GM18951 (cell line): ENCODE measurements around the gene NSUN7.

Experiments
- POLR2A ChIP-seq: IDR thresholded peaks from 4 replicates; pipeline ENCODE4 v1.6.1; 2011; ENCODE audit warnings: mild to moderate bottlenecking; ENCODE audit not compliant: insufficient read length, insufficient read depth; ENCODE audit errors: extremely low read depth
- in situ Hi-C: fragments of 300-500 bp; cut with MboI; formaldehyde crosslinking; loops from one replicate; pipeline ENCODE4 v1.12.0; 2022; ENCODE audit warnings: low sequenced_read_pairs, mixed read lengths, inconsistent platforms; ENCODE audit not compliant: unreplicated experiment

NSUN7 gene

DNA sequence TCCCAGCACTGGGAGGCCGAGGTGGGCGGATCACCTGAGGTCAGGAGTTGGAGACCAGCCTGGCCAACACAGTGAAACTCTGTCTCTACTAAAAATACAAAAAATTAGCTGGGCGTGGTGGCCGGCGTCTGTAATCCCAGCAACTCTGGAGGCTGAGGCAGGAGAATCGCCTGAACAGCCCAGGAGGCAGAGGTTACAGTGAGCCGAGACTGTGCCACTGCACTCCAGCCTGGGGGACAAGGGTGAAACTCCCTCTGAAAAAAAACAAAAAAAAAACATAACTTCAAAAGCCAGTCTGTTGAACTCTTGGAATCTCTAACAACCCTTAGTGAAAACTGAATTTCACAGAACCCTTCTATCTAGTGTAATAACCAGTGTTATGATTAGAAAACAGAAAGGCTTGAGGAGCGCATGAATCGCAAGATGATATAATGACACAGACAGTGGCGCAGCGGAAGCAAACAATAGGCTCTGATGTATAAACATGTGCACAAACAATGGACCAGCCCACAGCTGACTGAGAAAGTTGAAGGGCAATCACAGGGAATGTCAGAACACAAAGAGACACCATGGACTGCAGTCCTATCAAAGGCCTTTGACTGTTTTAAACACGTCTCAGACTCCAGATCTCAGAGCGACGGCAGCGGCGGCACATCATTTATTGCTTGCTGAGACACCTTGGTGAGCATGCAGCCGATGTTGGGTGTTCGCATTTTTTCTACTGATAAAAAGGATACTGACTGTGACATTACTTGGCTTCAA, 81.6 kb downstream of the NSUN7 start:
- TF ChIP-seq POLR2A: no peak
- in situ Hi-C loops: no loop called here

DNA sequence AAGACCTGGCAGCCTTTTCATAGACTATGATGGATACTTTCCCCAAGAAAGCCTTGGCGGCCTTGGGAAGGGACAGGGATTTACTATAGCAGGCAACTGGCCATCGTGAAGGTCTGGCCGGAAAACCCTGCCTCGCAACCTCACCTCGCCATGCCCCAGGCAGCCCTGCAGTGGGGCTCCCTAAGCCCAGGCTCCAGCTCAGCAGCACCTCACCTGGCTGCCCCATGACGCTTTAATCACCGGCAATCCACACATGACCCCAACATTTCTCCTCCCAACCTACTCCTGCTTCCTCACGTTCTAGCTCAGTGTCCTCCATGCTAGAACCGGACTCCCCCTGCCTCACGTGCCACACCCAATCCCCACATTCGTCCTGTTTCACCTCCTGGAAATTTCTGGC, 82.4 kb downstream of the NSUN7 start:
- no peak for TF ChIP-seq POLR2A
- in situ Hi-C loops: no loop called here

DNA sequence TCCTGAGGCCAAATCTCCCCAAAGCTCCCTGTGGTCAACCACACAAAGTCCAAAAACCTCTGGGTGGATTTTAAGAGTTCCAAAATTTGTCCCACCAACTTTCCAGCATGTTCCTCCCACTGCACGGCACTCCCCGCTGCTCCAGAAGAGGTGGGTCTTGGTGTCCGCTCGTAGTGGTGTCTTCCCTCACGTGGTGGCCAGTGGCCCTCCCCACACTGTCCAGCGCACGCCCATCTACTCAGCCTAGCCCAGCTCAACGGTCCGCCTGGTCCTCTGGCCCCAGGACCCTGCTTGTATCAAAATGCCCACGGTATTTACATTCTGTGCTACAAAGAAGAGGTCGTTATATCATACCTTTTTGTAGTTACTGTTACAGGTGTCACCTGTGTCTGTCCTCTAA, 83.5 kb downstream of the NSUN7 start:
- no peak for TF ChIP-seq POLR2A
- in situ Hi-C loops: no loop called here

DNA sequence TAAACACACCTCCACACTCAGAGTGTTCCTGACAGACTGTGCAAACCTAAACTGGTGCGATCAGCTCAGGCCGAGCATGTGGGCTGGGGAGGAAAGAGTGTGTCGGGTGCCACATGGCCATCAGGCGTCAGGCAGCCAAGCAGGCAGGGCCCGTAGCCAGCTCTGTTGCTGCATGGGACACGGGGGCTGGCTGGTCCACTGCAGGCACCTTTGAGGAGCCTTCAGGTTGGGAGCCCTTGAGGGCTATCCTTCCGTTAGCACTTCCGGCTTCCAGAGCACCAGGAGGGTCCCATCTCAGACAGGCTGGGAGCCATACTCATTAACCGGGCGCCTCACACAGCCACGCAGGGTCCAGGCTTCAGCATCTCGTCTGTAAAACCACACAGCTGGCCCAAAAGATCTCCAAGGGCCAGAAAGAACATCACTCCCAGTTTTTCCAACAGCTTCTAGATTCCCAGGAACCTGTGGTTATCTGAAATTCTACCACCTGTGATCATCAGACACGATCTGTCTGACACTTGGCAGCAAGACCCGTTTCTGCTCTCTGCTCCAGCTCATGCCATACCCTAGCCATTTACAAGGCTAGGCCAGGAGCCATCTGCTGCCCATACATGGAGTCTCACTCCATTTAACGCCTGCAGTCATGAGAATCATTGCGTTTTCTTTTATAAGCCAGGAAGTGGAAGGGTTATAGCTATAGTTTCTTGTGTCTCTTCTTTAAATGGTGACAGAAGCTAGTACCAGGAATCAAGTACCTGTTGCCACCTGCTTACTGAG, 87.5 kb downstream of the NSUN7 start:
- in situ Hi-C loops: no loop called here
- no peak for TF ChIP-seq POLR2A

DNA sequence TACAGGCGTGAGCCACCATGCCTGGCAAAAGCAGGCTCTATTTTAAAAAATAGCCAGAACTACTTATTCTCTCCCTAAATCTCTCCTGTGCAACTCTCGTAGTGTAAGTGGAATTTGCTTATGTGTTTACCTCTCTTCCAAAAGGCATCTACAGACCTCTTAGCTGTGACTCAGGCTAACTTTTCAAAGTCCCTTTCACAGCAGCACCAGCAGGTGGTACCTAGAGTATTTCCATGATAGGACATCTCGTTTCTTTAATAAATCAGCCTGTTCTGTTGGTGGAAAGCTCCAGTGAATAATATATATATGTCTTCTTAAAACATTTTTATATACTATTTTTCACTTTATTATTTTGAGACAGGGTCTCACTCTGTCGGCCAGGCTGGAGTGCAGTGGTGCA, 89.0 kb downstream of the NSUN7 start:
- in situ Hi-C loops: no loop called here
- TF ChIP-seq POLR2A: no peak

DNA sequence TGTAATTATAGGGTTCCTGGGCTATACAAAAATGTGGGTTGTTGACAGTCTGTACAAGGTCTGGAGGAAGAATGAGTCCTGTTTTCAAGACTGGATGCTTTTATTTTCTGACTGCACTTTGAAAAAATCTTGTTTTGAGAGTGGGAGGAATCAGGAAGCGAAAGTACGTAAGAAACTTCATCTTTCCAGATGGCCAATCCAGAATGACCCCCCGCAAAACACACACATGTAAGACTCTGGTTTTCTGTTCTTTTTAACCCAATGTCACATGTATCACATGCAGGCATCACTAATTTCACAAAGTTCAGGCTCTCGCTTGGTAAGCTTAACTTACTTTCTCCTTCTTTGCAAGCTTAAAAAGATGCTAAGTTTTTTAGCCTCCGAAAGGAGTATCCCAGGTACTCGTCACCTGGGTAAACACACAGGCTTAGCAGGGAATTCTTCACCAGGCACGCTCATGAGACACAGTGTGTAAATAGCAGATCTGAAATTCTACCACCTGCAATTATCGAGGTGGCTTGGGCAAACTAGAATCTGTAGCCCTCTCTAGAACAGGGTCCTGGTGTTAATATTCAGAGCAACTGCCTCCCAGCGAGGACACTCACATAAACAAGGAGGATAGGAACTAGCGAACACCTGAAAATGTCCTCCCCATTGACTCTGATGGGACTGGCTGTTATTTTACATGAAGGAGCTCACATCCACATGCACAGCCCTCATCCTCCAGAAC, 90.7 kb downstream of the NSUN7 start:
- in situ Hi-C loops: loop anchor here (5.0 kb wide), 1 partner anchor 108 kb away; no protein-coding TSS in a partner anchor
- TF ChIP-seq POLR2A: no peak

DNA sequence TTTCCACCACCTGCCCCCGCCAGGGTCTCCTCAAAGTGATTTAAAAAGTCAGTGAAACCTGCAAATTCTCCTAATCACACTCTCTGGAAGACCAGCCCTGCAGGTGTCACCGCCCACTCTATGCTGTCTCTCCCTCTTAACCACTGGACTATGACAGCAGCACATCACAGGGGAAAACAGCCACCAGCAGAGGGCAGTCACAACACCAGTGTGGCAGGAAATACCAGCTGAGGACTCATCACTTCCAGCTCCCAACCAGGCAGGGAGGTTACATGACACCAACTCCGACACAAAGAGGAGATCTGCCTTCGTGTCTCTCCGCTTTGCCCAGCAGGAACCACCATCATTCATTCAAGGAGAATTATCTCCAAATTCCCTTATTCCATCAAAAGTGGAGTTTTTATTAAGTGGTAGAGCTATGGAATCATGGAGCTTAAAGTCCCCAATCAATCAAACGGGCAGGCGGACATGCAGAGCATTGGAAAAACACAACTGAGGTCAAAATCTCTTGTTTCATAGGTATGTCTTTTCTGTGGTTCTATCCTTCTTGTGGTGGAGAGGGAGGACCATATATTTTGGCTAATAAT, 91.3 kb downstream of the NSUN7 start:
- in situ Hi-C loops: loop anchor here (5.0 kb wide), 1 partner anchor 109 kb away; no protein-coding TSS in a partner anchor
- no peak for TF ChIP-seq POLR2A

DNA sequence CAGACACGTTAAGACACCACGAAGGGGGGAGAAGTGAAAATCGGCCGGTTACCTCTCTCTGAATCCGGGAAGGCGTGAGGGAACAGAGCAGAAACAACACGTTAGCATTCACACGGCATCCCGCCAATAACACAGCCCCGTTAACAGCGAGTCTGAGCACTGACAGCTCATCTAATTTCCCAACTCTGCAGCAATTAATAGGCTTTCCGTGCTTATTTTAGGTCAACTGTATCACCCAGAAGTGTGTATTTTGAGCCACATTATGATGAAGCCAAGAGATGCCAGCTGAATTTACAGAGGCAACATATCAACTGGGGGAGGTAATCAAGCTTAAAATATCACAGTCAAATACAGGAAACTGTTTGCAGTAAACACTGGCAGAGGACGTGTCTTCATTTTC, 92.6 kb downstream of the NSUN7 start:
- no peak for TF ChIP-seq POLR2A
- in situ Hi-C loops: loop anchor here (5.0 kb wide), 1 partner anchor 110 kb away; no protein-coding TSS in a partner anchor

DNA sequence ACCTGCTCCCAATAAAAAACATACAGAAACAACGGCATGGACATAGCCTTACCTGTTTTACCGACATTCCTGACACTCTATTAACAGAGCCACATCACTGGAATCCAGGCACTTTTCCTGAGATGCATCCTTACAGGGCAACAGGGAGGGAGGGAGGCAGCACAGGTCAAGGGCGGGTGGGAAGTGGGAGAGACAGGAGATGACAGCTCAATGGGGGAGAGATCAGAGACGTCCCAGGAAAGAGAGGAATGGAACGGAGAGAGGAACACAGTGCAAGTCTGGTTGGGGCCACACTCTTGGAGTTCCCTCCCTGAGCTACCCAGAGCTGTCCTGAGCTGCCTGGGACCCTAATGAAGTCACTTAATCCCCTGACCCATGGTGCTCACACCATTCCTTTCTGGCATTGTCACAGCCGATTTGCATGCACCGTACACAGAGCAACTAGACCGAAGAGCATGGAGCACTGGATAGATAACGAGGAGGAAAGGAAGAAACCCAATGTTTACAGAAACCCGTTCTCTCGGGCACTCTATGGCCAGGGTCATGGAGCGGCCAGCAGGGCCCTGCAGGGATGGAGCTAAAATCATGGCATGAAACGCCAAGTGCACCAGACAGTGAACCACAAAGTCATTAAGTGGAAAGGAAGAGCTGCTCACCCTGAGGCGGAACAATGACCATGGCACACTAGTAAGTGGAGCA, 93.1 kb downstream of the NSUN7 start:
- in situ Hi-C loops: loop anchor here (5.0 kb wide), 1 partner anchor 111 kb away; no protein-coding TSS in a partner anchor

DNA sequence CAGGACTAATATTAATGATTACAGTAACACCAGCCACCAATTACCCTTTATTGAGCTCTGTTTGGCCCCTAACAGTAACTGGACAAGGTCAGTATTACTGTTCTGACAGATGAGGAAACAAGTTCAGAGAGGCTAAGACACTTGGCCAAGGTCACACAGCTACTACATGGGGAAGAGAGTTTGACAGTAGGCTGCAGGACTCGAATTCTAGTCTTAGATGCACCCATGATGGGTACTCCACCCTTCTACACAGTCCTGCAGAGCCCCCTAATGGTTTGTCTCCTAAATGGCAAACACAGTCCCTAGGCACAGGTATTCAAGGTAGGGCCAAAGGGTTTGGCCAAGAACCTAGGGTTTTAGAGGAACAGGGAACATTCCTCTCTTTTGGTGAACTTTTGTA, 93.9 kb downstream of the NSUN7 start:
- no peak for TF ChIP-seq POLR2A

More for the DNA sequence above, 93.1 kb downstream of the NSUN7 start:
- TF ChIP-seq POLR2A: no peak

DNA sequence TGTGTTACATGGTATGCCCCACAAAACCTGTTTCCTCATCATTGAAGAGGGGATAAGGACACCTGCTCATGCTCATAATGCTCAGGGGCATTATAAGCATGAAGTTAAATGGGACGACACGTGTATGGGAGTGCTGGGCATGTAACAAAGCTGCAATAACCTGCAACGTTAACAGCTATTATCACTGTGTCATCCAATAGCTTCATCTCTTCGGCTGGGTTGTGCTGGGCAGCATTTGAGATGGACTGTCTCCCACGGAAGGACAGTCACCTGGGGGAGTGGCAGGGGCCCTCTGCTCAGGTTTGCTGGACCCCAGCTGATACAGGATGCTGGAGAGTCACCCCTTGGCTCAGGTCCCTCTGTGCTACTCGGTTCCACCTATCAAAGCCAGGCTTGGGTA, 94.5 kb downstream of the NSUN7 start:
- no peak for TF ChIP-seq POLR2A
- in situ Hi-C loops: loop anchor here (5.0 kb wide), 1 partner anchor 112 kb away; no protein-coding TSS in a partner anchor

More for the DNA sequence above, 93.9 kb downstream of the NSUN7 start:
- in situ Hi-C loops: loop anchor here (5.0 kb wide), 1 partner anchor 111 kb away; no protein-coding TSS in a partner anchor

DNA sequence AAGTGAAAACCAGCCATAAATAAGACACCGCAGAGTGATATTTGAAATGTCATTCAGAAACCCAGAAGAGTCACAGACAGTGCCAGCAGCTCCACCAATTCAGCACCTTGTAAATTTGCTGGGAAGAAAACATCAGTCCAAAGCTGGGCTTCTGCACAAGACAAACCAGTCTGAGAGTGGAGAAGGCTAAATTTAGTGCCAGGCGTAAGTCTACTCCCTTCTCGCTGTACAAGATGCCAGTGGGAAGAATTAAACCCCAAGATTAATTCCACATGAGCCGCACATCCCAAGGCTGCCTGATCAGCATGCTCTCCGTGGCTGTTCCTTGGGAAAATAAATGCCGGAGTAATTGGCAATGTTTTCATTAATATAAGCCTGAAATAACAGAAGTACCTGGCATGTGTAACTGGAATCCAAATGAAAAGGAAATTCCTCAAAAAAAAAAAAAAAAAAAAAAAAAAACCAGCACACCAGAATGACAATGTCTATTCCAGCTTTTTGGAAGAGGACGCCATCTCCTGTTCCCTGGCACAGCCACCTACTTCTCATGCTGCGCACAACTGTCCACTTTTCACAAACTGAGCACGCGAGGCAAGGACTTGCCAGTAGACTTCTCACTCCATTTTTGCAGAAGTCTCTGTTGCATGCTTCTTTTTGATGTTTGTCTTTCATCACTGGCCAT, 95.5 kb downstream of the NSUN7 start:
- in situ Hi-C loops: no loop called here
- no peak for TF ChIP-seq POLR2A
